ENCODE measurements around the gene P2RY2.

Gene P2RY2

GRCh38 chr11:73236205-73236765 is 18.2 kb downstream of the P2RY2 start:
- Histone ChIP-seq H3K27ac (ENCODE audit: poor library complexity, severe bottlenecking) (peak overlapping the region; percentile 8), H3K27me3 (ENCODE audit: insufficient read depth, poor library complexity, severe bottlenecking) (no peaks in the 10 kb centered on the region), H3K4me1 (ENCODE audit: insufficient read depth, poor library complexity, severe bottlenecking) (peaks cover 17% of the 10 kb centered on the region), H3K4me3 (ENCODE audit: severe bottlenecking) (no peak overlapping the region), H3K36me3 (ENCODE audit: low read depth) (no peaks in the 10 kb centered on the region), H3K9me3 (ENCODE audit: severe bottlenecking) (no peaks in the 10 kb centered on the region)
- DNase-seq (ENCODE audit: low spot score) (peak; percentile 20), ATAC-seq (ENCODE audit: low read depth) (no peak)
- TF ChIP-seq, protein P1, sequence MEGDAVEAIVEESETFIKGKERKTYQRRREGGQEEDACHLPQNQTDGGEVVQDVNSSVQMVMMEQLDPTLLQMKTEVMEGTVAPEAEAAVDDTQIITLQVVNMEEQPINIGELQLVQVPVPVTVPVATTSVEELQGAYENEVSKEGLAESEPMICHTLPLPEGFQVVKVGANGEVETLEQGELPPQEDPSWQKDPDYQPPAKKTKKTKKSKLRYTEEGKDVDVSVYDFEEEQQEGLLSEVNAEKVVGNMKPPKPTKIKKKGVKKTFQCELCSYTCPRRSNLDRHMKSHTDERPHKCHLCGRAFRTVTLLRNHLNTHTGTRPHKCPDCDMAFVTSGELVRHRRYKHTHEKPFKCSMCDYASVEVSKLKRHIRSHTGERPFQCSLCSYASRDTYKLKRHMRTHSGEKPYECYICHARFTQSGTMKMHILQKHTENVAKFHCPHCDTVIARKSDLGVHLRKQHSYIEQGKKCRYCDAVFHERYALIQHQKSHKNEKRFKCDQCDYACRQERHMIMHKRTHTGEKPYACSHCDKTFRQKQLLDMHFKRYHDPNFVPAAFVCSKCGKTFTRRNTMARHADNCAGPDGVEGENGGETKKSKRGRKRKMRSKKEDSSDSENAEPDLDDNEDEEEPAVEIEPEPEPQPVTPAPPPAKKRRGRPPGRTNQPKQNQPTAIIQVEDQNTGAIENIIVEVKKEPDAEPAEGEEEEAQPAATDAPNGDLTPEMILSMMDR (IDR thresholded peaks at IDR 0.05; ENCODE audit: poor library complexity, severe bottlenecking), result no peak

GRCh38 chr11:73236854-73237253 is 18.8 kb downstream of the P2RY2 start:
- H3K27ac ChIP-seq (ENCODE audit: poor library complexity, severe bottlenecking), result peak overlapping the region; percentile 8
- ATAC-seq (ENCODE audit: low read depth), result peak; percentile 30; the same call in 1 of the 3 replicates
- no peak overlapping the region for H3K4me3 ChIP-seq (ENCODE audit: severe bottlenecking)
- H3K4me1 ChIP-seq (ENCODE audit: insufficient read depth, poor library complexity, severe bottlenecking), result peaks cover 17% of the 10 kb centered on the region
- H3K9me3 ChIP-seq (ENCODE audit: severe bottlenecking), result no peaks in the 10 kb centered on the region
- peak; percentile 15 for DNase-seq (ENCODE audit: low spot score)
- TF ChIP-seq, protein P1 (IDR thresholded peaks at IDR 0.05; ENCODE audit: poor library complexity, severe bottlenecking), result peak; percentile 49
- no peaks in the 10 kb centered on the region for H3K27me3 ChIP-seq (ENCODE audit: insufficient read depth, poor library complexity, severe bottlenecking)
- H3K36me3 ChIP-seq (ENCODE audit: low read depth), result no peaks in the 10 kb centered on the region

DNA sequence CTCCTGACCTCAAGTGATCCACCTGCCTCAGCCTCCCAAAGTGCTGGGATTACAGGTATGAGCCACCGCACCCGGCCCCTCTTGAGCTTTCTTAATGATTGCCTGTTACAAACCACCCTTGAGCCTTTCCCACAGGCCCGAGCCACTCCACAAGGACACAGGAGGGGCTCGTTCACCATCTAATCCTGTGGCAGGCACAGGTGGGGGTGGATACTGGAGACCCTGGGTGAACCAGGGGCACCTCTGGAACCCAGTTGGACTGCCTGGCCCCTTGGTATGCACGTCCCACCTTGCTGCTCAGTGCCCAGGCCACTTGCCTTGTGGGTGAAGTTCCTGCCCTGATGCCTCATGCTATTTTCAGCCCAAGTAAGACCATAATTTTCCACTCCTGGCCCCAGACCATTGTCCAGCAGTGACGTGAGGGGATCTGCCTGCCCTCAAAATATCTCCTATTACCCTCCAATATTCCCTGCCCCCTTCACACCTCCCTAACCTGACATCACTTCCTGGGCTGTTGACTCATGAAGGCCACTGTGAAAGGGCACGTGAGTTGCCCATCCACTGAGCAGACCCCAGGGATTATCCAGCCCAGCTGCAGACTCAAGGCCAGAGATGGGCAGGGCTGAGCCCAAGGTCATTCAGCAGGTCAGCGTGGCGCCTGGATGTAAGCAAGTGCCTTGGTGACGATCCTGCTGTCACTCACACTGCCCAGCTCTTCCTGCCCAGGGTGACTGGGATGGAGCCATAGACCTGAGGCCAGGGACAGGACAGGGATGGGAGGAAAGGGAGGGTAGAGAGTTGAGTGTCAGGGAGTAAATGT is 19.6 kb downstream of the P2RY2 start:
- TF ChIP-seq, protein P1 (IDR thresholded peaks at IDR 0.05; ENCODE audit: poor library complexity, severe bottlenecking), result no peak
- Histone ChIP-seq H3K27ac (ENCODE audit: poor library complexity, severe bottlenecking) (no peak overlapping the region), H3K27me3 (ENCODE audit: insufficient read depth, poor library complexity, severe bottlenecking) (no peaks in the 10 kb centered on the region), H3K36me3 (ENCODE audit: low read depth) (no peaks in the 10 kb centered on the region), H3K4me3 (ENCODE audit: severe bottlenecking) (no peak overlapping the region), H3K4me1 (ENCODE audit: insufficient read depth, poor library complexity, severe bottlenecking) (peaks cover 19% of the 10 kb centered on the region), H3K9me3 (ENCODE audit: severe bottlenecking) (no peaks in the 10 kb centered on the region)
- DNase-seq (ENCODE audit: low spot score) (peak; percentile 33), ATAC-seq (ENCODE audit: low read depth) (no peak)

DNA sequence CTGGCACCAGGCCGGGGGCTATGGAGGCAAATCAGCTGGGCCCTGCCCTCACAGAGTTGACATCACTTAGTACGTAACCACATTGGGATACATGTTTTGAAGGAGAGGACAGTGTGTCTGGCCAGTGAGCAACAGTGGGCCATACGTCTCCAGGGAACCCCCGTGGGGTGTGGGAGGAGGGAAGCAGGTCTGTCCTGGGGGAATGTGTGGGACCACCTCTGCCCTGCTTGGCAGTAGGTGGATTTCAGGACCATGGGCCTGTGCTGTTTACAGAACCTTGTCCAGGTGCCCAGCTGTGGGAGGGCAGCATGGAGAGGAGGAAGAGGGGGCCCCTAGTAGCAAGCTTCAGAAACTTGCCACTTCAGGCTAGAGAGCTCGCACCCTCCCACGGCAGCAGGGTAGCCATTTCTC is 21.0 kb downstream of the P2RY2 start:
- TF ChIP-seq, protein P1 (IDR thresholded peaks at IDR 0.05; ENCODE audit: poor library complexity, severe bottlenecking), result no peak
- Histone ChIP-seq H3K36me3 (ENCODE audit: low read depth) (no peaks in the 10 kb centered on the region), H3K27me3 (ENCODE audit: insufficient read depth, poor library complexity, severe bottlenecking) (no peaks in the 10 kb centered on the region), H3K9me3 (ENCODE audit: severe bottlenecking) (no peaks in the 10 kb centered on the region), H3K4me1 (ENCODE audit: insufficient read depth, poor library complexity, severe bottlenecking) (peaks cover 19% of the 10 kb centered on the region), H3K4me3 (ENCODE audit: severe bottlenecking) (no peak overlapping the region), H3K27ac (ENCODE audit: poor library complexity, severe bottlenecking) (no peak overlapping the region)
- ATAC-seq (ENCODE audit: low read depth) (no peak), DNase-seq (ENCODE audit: low spot score) (peak; percentile 30)

Data from RWPE2 (cell line).